HG02885 (cell line): ENCODE results near the gene TTLL5.

Experiments used
- ATAC-seq: cut with Tn5 transposase; IDR thresholded peaks from one replicate; pipeline ENCODE4 v1.9.1; 2021; ENCODE audit warnings: mild to moderate bottlenecking; ENCODE audit not compliant: unreplicated experiment, poor library complexity

TTLL5 gene

GRCh38 chr14:75773046-75773445 lies 112.0 kb downstream of the TTLL5 start:
- no peak for ATAC-seq

DNA sequence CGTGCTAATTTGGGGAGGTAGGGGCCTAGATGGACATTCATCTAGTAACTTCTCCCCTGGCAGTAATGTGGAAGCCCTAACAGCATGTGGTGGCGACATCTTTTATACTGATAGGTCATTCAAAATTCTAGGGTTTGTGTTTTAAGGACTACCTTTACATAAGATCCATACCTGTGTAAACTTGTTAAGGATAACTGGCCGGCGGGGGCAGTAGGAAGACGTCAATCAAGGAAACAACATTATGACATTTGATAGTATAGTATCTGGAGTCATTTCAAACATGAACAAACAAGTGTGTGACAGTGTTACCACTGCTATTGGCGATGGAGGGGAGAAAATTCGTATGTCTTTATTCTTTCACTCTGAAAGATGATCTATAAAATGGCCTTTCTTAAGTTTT lies 120.0 kb downstream of the TTLL5 start:
- no peak for ATAC-seq

DNA sequence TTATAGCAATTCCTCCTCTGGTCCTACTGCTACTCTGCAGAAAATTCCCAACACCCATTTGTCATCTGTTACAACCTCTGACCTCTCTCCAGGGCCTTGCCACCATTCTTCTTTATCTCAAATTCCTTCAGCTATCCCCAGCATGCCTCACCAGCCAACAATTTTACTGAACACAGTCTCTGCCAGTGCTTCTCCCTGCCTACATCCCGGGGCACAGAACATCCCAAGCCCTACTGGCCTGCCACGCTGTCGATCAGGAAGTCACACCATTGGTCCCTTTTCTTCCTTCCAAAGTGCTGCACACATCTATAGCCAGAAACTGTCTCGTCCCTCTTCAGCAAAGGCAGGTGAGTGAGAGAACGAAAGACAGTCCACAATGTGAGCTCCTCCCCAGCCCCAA lies 122.1 kb downstream of the TTLL5 start:
- ATAC-seq: no peak

GRCh38 chr14:75783602-75784313 lies 122.7 kb downstream of the TTLL5 start:
- ATAC-seq: no peak

GRCh38 chr14:75784314-75784686 lies 123.3 kb downstream of the TTLL5 start:
- no peak for ATAC-seq

DNA sequence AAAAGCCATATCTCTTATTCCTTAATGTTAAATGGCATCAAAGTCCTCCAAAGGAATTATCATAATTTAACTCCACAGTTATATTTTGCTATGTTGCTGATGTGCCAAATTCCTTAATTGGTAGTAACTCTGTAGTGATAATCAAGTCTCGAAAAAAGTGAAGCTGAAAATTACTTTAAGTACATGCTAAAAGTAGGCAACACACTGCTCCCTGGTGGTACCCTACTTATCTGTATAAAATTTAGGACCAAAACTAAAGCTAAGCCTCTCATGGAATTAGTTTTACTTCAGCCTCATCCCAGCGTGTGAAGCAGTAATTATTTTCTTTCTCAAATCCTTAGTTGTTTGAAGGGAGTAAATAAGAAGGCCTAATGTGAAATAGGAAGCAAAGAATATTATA lies 132.8 kb downstream of the TTLL5 start:
- no peak for ATAC-seq

DNA sequence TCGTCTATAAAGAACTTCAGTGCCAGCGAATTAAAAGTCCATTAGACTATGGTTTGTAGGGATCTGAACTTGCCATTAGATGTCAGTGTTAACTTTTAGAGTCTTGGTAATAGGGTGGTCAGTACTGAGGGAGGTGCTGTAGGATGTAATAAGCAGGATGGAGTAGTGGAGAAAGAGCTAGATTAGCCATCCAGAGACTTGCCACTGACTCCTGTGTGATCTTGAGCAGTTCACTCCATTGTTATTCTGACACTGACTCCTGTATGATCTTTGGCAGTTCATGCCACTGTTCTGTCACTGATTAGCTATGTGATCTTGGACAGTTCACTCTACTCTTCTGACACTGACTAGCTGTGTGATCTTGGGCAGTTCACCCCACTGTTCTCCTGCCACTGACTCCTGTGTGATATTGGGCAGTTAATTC lies 133.6 kb downstream of the TTLL5 start:
- no peak for ATAC-seq

DNA sequence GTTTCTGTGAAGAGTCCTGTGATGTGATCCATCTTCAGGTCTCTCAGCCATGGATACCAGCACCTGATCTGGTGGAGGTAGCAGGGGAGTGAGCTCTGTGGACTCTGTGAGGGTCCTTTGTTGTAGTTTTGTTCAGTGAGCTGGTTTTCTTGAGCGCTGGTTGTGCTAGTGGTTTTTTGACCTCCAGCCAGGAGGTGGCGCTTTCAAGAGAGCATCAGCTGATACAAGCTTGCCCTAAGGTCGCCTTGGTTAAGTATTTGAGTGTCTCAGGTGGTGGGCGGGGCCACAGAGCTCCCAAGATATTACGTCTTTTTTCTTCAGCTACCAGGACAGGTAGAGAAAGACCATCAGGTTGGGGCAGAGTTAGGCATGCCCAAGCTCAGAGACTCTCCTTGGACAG lies 139.7 kb downstream of the TTLL5 start:
- ATAC-seq: no peak

DNA sequence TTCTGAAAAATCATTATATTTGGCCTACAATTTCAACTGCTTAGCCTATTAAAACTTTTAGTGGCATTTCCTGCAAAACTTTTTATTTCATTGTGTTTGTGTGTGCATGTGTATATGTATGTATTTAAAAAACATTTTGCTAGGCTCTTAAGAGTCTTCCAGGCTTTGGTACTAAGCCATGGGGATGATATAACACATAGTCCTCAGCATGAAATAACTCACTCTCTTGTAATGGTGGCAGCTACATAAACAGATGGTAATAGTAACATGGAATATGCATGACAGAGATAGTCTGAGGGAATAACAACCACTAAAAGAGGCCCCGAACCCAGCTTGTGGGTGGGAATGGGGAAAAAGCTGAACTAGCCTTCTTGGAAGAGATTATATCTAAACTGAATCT lies 141.4 kb downstream of the TTLL5 start:
- no peak for ATAC-seq

DNA sequence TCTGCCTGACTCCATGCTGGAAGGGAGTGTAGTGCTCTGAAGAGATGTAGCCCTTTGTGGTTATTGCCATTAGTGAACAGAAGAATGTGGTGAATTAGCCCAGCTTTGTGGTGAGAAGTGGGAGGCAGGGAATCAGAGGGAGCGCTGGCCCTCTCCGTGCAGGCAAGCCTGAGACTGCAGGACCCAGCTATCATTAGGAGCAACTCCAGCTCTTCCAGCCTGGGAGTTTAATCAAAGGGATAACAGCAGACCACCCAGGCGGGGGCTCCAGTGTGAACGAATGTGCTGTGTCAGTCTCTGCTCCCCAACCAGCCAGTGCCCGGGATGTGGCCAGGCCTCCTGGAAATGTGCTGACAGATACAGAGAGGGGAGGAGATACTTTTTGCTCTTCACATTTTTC lies 142.7 kb downstream of the TTLL5 start:
- ATAC-seq: no peak

GRCh38 chr14:75804570-75805275 lies 143.7 kb downstream of the TTLL5 start:
- no peak for ATAC-seq

GRCh38 chr14:75805646-75806045 lies 144.6 kb downstream of the TTLL5 start:
- no peak for ATAC-seq

- ATAC-seq: no peak
These were observed 145.3 kb downstream of the TTLL5 start for GRCh38 chr14:75806352-75806832.

DNA sequence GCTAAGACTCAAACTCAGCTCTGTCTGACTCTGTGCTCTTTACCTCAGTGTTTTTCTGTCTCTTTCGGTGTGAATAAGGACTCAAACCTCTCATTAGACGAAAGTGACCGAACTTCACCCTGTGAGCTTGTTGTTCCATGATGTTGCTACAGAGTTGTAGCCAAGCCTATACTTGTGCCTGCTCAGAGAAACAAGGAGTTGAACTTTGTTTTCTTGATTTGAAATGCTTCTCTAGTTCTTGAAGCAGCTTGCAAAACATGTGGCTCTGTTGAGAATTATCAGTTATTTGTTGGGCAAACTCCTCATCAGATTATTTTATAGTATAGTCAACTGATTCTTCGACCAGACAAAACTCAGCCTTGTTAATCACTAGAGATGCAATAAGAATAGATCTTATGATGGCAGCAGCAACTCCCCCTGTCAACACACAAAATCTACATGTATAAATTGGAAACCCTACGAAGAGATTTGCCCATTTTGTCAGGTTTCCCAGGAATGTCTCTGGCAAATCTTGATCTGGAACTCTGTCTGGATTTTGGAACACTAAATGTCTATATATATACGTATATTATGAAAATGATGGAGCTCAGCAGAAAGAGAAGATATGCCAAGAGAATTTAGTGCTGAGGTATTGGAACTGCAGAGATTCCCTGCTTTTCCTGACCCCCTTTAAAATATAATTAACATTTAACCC lies 146.8 kb downstream of the TTLL5 start:
- no peak for ATAC-seq

DNA sequence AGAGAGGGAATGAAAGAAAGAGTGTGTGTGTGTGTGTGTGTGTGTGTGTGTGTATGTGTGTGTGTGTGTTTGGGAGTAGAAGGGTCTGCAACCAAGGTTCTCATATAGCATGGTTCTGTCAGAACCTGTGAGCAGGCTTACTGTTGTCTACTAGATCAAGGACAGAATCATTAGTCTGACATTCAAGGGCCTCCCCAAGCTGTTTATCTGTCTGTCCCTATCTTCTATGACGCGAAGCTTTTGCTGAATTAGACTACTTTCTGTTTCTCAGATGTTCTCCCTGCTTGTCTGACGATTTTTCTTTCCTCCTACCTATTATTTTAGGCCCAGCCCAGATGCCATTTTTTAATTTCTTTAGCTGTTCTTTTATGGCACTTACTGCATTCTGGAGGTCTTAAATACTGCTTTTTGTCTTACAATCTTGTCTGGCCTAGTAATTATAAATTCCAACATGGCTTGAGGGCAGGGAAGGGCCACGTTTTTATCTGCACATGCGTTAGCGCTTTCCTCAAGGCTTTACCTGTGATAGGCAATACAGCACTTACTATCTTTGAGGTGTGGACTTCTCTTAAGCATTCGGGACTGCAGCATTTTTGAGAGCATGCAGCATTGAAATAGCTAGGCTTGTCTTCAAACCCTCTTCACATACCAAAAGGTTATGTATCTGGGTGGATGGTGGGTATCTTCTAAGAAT lies 150.2 kb downstream of the TTLL5 start:
- ATAC-seq: no peak

- no peak for ATAC-seq
These were observed 150.9 kb downstream of the TTLL5 start for GRCh38 chr14:75811872-75812499.

GRCh38 chr14:75812622-75813021 lies 151.6 kb downstream of the TTLL5 start:
- ATAC-seq: no peak

- ATAC-seq: no peak
These were observed 159.7 kb downstream of the TTLL5 start for GRCh38 chr14:75820761-75821160.

- ATAC-seq: no peak
These were observed 160.9 kb downstream of the TTLL5 start for GRCh38 chr14:75821831-75822521.
